Measurements from ENCODE around the gene OR2F1. TPM values are rescaled to one million over a fixed set of nuclear protein-coding genes. Genes with fewer than 3 reads are reported as not detected.

The OR2F1 gene
- total RNA-seq, 1 experiment from 2014 or later: not detected

DNA sequence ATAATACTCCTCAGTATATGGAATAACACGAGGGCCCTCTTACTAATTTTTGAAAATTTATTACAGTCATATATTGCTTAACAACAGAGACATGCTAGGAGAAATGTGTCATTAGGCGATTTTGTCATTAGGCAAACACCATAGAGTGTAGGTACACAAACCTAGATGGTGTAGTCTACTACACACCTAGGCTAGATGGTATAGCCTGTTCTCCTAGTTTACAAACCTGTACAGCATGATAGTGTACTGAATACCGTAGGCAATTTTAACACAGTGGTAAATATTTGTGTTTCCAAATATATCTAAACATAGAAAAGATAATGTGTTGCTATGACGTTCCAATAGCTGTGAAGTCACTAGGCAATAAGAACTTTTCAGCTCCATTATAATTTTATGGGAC is 12.8 kb downstream of the OR2F1 start:
- Histone ChIP-seq H3K27me3 (ENCODE audit: control insufficient read depth, insufficient read depth, low read length) (no peaks in the 10 kb centered on the region), H3K27ac (ENCODE audit: low read length) (no peak overlapping the region), H3K4me1 (ENCODE audit: control insufficient read depth, insufficient read depth, low read length) (no peaks in the 10 kb centered on the region), H3K4me3 (ENCODE audit: low read depth in 2 of 2, low read length in 2 of 2) (no peak overlapping the region), H3K36me3 (ENCODE audit: control insufficient read depth, insufficient read depth, low read length) (no peaks in the 10 kb centered on the region), H3K9me3 (ENCODE audit: control insufficient read depth, insufficient read depth, low read depth, low read length) (no peaks in the 10 kb centered on the region)
- no peak for TF ChIP-seq TCF7L2 (IDR thresholded peaks at IDR 0.05; ENCODE audit: low read depth, low read length)
- TF ChIP-seq, protein P1, sequence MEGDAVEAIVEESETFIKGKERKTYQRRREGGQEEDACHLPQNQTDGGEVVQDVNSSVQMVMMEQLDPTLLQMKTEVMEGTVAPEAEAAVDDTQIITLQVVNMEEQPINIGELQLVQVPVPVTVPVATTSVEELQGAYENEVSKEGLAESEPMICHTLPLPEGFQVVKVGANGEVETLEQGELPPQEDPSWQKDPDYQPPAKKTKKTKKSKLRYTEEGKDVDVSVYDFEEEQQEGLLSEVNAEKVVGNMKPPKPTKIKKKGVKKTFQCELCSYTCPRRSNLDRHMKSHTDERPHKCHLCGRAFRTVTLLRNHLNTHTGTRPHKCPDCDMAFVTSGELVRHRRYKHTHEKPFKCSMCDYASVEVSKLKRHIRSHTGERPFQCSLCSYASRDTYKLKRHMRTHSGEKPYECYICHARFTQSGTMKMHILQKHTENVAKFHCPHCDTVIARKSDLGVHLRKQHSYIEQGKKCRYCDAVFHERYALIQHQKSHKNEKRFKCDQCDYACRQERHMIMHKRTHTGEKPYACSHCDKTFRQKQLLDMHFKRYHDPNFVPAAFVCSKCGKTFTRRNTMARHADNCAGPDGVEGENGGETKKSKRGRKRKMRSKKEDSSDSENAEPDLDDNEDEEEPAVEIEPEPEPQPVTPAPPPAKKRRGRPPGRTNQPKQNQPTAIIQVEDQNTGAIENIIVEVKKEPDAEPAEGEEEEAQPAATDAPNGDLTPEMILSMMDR (IDR thresholded peaks at IDR 0.05): no peak
- no peak for TF ChIP-seq POLR2AphosphoS5 (IDR thresholded peaks at IDR 0.05; ENCODE audit: low read depth, low read length)
- TF ChIP-seq SIN3A (IDR thresholded peaks at IDR 0.05; ENCODE audit: borderline replicate concordance, insufficient read depth, low read depth, low read length): no peak
- TF ChIP-seq, protein P2, sequence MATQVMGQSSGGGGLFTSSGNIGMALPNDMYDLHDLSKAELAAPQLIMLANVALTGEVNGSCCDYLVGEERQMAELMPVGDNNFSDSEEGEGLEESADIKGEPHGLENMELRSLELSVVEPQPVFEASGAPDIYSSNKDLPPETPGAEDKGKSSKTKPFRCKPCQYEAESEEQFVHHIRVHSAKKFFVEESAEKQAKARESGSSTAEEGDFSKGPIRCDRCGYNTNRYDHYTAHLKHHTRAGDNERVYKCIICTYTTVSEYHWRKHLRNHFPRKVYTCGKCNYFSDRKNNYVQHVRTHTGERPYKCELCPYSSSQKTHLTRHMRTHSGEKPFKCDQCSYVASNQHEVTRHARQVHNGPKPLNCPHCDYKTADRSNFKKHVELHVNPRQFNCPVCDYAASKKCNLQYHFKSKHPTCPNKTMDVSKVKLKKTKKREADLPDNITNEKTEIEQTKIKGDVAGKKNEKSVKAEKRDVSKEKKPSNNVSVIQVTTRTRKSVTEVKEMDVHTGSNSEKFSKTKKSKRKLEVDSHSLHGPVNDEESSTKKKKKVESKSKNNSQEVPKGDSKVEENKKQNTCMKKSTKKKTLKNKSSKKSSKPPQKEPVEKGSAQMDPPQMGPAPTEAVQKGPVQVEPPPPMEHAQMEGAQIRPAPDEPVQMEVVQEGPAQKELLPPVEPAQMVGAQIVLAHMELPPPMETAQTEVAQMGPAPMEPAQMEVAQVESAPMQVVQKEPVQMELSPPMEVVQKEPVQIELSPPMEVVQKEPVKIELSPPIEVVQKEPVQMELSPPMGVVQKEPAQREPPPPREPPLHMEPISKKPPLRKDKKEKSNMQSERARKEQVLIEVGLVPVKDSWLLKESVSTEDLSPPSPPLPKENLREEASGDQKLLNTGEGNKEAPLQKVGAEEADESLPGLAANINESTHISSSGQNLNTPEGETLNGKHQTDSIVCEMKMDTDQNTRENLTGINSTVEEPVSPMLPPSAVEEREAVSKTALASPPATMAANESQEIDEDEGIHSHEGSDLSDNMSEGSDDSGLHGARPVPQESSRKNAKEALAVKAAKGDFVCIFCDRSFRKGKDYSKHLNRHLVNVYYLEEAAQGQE (IDR thresholded peaks at IDR 0.05; ENCODE audit: insufficient read depth in 1 of 2, low read depth in 2 of 2, low read length in 1 of 2): no peak
- DNase-seq (ENCODE audit: low read depth, low spot score): no peak
- intact Hi-C loops (cut with micrococcal nuclease; ENCODE audit: unreplicated experiment): no loop called here
- in situ Hi-C loops (cut with HindIII; ENCODE audit: low pct_unique_long_range_greater_than_20kb, low sequenced_read_pairs): no loop called here
- POLR2A ChIA-PET: no interaction called here
- ATAC-seq: no peak
- CTCF ChIA-PET: no interaction called here
- no TSS peak for BruUV-seq (replicated peaks)

DNA sequence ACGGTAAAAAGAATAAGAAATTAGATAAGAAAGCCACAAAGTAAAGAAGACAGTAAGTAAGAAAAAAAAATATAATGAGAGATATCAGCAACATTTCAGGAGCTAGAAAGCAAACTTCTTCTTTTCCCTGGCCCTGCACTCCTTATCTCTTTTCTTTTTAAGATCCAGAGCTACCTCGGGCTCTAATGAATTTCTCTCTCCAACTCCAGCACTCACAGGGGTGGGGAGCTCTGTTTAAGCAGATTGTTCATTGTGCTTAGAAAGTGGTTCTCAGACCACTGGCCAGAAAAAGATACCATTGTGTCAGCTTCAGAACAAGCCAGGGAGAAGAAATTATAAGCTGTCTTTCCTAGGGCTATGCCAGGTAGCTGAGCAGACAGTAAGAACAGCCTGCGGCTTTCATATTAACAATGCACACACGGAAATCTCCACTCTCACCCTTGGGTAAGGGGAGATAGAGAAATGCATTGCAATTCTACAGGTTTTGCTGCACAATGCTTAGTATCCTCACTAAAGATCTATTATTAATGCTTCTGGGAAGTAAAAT is 19.3 kb downstream of the OR2F1 start:
- DNase-seq (ENCODE audit: low read depth, low spot score): no peak
- intact Hi-C loops (cut with micrococcal nuclease; ENCODE audit: unreplicated experiment) (no loop called here), in situ Hi-C loops (cut with HindIII; ENCODE audit: low pct_unique_long_range_greater_than_20kb, low sequenced_read_pairs) (no loop called here)
- ChIA-PET CTCF (no interaction called here), POLR2A (no interaction called here)
- Histone ChIP-seq H3K4me3 (ENCODE audit: low read depth in 2 of 2, low read length in 2 of 2) (no peak overlapping the region), H3K4me1 (ENCODE audit: control insufficient read depth, insufficient read depth, low read length) (no peaks in the 10 kb centered on the region), H3K27ac (ENCODE audit: low read length) (no peak overlapping the region), H3K27me3 (ENCODE audit: control insufficient read depth, insufficient read depth, low read length) (no peaks in the 10 kb centered on the region), H3K9me3 (ENCODE audit: control insufficient read depth, insufficient read depth, low read depth, low read length) (no peaks in the 10 kb centered on the region), H3K36me3 (ENCODE audit: control insufficient read depth, insufficient read depth, low read length) (no peaks in the 10 kb centered on the region)
- no peak for ATAC-seq
- TF ChIP-seq SIN3A (IDR thresholded peaks at IDR 0.05; ENCODE audit: borderline replicate concordance, insufficient read depth, low read depth, low read length) (no peak), TCF7L2 (IDR thresholded peaks at IDR 0.05; ENCODE audit: low read depth, low read length) (no peak), POLR2AphosphoS5 (IDR thresholded peaks at IDR 0.05; ENCODE audit: low read depth, low read length) (no peak)
- TF ChIP-seq, protein P2 (IDR thresholded peaks at IDR 0.05; ENCODE audit: insufficient read depth in 1 of 2, low read depth in 2 of 2, low read length in 1 of 2): no peak
- TF ChIP-seq, protein P1 (IDR thresholded peaks at IDR 0.05): no peak
- no TSS peak for BruUV-seq (replicated peaks)

Data from Panc1 (cell line).